PC-3 (cell line): ENCODE data around the gene RANBP1. TPM values are rescaled to one million over a fixed set of nuclear protein-coding genes. Genes with fewer than 3 reads are reported as not detected.

Experiments used
- ATAC-seq: fragments of 200-7000 bp; cut with Tn5 transposase; 2 replicates; pipeline ENCODE4 v1.9.1; 2020; ENCODE audit warnings: mild to moderate bottlenecking, moderate library complexity
- BruUV-seq: library from RNA; stranded (reverse); fragments of 400-500 nt; replicated peaks from 2 replicates; lab custom pipeline; 2021; lab: Mats Ljungman, UMichigan
- CTCF ChIA-PET: fragments of 300-600 bp; sonication (Branson Sonifier 250); formaldehyde crosslinking; loops from one replicate; lab custom pipeline; 2022; ENCODE audit warnings: antibody characterized with exemption; lab: Charles Lee
- POLR2A ChIA-PET: fragments of 300-600 bp; sonication (Branson Sonifier 250); formaldehyde crosslinking; loops from one replicate; lab custom pipeline; 2022; ENCODE audit warnings: antibody characterized with exemption; ENCODE audit not compliant: unreplicated experiment; lab: Charles Lee
- DNase-seq: peaks from one replicate; pipeline ENCODE4 v3.0.0-alpha.2; 2015
- H2AFZ ChIP-seq: fragments of 300-600 bp; sonication (generic); 2 replicates; pipeline ENCODE4 v1.6.0; 2016; ENCODE audit warnings: antibody characterized with exemption, low read length
- H3F3A ChIP-seq: fragments of 300-600 bp; sonication (generic); one replicate; pipeline ENCODE4 v1.6.0; 2017; ENCODE audit warnings: antibody characterized with exemption, low read length, control low read depth, mild to moderate bottlenecking; ENCODE audit not compliant: unreplicated experiment
- H3K27ac ChIP-seq: fragments of 300-600 bp; sonication (generic); 2 replicates; pipeline ENCODE4 v1.5.1; 2016; ENCODE audit warnings: mild to moderate bottlenecking, low read length
- H3K27me3 ChIP-seq: fragments of 300-600 bp; sonication (generic); 2 replicates; pipeline ENCODE4 v1.6.1; 2016; ENCODE audit warnings: low read length, mixed read lengths
- H3K36me3 ChIP-seq: fragments of 300-600 bp; sonication (generic); 2 replicates; pipeline ENCODE4 v1.6.1; 2016; ENCODE audit warnings: low read depth, mixed run types, low read length, mixed read lengths
- H3K4me1 ChIP-seq: fragments of 300-600 bp; sonication (generic); 2 replicates; pipeline ENCODE4 v1.5.1; 2016; ENCODE audit warnings: low read length; ENCODE audit not compliant: insufficient read depth
- H3K4me2 ChIP-seq: fragments of 300-600 bp; sonication (generic); 2 replicates; pipeline ENCODE4 v1.6.0; 2016; ENCODE audit warnings: low read length
- H3K4me3 ChIP-seq: fragments of 300-600 bp; sonication (generic); 2 replicates; pipeline ENCODE4 v1.5.1; 2016; ENCODE audit warnings: mild to moderate bottlenecking, low read length, mixed read lengths
- H3K79me2 ChIP-seq: fragments of 300-600 bp; sonication (generic); 2 replicates; pipeline ENCODE4 v1.6.1; 2017; ENCODE audit warnings: low read length, mixed read lengths
- H3K9ac ChIP-seq: fragments of 300-600 bp; sonication (generic); 2 replicates; pipeline ENCODE4 v1.6.0; 2016; ENCODE audit warnings: mild to moderate bottlenecking, low read length
- H3K9me2 ChIP-seq: fragments of 300-600 bp; sonication (generic); replicated peaks from 2 replicates; pipeline ENCODE4 v1.6.1; 2016; ENCODE audit warnings: mixed run types, low read length, mixed read lengths
- H3K9me3 ChIP-seq: fragments of 300-600 bp; sonication (generic); 2 replicates; pipeline ENCODE4 v1.6.1; 2016; ENCODE audit warnings: low read length, mixed read lengths
- H4K20me1 ChIP-seq: fragments of 300-600 bp; sonication (generic); 2 replicates; pipeline ENCODE4 v1.6.1; 2016; ENCODE audit warnings: low read length, mixed read lengths
- EZH2 ChIP-seq: fragments of 300-600 bp; sonication (generic); IDR thresholded peaks from one replicate; pipeline ENCODE4 v1.6.1; 2017; ENCODE audit warnings: antibody characterized with exemption, mild to moderate bottlenecking, low read length; ENCODE audit not compliant: unreplicated experiment
- EZH2phosphoT487 ChIP-seq: fragments of 300-600 bp; sonication (generic); IDR thresholded peaks from 2 replicates; pipeline ENCODE4 v1.6.1; 2018; ENCODE audit warnings: mild to moderate bottlenecking, antibody characterized with exemption, low read length, borderline replicate concordance
- intact Hi-C: fragments of 100-400 bp; cut with micrococcal nuclease; formaldehyde crosslinking; loops from 2 replicates; pipeline ENCODE4 v1.9.0; 2023
- total RNA-seq: library from RNA; depleted of rRNA; stranded (reverse); fragments of >200 nt; gene quantifications from 2 replicates; pipeline ENCODE4 v1.2.3, GENCODE V29; 2014
- TF ChIP-seq, protein P1 (sequence below): fragments of 300-600 bp; sonication (generic); conservative IDR thresholded peaks from 2 replicates; pipeline ENCODE4 v1.5.1; 2017; ENCODE audit warnings: antibody characterized with exemption, low read depth, mild to moderate bottlenecking, low read length

RANBP1 gene
- total RNA-seq, 1 experiment from 2014 or later: 356 TPM

DNA sequence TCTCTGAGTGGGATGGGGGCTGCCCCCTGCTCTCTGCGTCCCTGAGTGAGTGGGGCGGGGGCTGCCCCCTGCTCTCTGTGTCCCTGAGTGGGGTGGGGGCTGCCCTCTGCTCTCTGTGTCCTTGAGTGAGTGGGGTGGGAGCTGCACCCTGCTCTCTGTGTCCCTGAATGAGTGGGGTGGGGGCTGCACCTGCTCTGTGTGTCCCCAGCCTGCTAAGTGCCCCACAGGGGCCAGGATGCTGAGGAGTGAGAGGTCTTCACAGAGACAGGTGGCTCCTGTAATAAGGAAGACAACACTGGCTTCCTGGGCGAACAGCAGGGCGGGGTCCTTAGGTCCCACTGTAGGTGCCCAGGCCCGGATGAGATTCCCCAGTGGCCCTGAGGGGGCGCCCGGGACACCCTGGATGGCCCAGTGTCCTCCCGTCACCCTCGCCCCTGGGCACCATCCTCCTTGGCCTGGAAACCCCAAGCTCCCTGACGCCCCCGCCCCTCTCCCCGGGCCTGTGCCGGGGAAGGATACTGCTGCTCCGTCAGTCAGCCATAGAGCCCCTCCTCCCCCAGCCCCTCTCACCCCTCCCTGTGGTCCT is 38.8 kb downstream of the RANBP1 start:
- Histone ChIP-seq H3K9me3 (no peaks in the 10 kb centered on the region), H3K79me2 (no peaks in the 10 kb centered on the region), H4K20me1 (no peaks in the 10 kb centered on the region), H3K27ac (no peak overlapping the region), H3K4me2 (no peak overlapping the region), H3K9ac (no peak overlapping the region), H3K4me1 (no peaks in the 10 kb centered on the region), H3K36me3 (no peaks in the 10 kb centered on the region; the same call in 1 of the 2 replicates), H3K4me3 (no peak overlapping the region), H3K27me3 (no peaks in the 10 kb centered on the region), H3F3A (no peaks in the 10 kb centered on the region), H3K9me2 (no peaks in the 10 kb centered on the region), H2AFZ (no peak overlapping the region)
- DNase-seq: no peak
- intact Hi-C loops: no loop called here
- BruUV-seq: no TSS peak
- ATAC-seq: no peak
- CTCF ChIA-PET: no interaction called here
- TF ChIP-seq, protein P1, sequence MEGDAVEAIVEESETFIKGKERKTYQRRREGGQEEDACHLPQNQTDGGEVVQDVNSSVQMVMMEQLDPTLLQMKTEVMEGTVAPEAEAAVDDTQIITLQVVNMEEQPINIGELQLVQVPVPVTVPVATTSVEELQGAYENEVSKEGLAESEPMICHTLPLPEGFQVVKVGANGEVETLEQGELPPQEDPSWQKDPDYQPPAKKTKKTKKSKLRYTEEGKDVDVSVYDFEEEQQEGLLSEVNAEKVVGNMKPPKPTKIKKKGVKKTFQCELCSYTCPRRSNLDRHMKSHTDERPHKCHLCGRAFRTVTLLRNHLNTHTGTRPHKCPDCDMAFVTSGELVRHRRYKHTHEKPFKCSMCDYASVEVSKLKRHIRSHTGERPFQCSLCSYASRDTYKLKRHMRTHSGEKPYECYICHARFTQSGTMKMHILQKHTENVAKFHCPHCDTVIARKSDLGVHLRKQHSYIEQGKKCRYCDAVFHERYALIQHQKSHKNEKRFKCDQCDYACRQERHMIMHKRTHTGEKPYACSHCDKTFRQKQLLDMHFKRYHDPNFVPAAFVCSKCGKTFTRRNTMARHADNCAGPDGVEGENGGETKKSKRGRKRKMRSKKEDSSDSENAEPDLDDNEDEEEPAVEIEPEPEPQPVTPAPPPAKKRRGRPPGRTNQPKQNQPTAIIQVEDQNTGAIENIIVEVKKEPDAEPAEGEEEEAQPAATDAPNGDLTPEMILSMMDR: no peak
- TF ChIP-seq EZH2phosphoT487 (no peak), EZH2 (no peak)
- POLR2A ChIA-PET: no interaction called here

DNA sequence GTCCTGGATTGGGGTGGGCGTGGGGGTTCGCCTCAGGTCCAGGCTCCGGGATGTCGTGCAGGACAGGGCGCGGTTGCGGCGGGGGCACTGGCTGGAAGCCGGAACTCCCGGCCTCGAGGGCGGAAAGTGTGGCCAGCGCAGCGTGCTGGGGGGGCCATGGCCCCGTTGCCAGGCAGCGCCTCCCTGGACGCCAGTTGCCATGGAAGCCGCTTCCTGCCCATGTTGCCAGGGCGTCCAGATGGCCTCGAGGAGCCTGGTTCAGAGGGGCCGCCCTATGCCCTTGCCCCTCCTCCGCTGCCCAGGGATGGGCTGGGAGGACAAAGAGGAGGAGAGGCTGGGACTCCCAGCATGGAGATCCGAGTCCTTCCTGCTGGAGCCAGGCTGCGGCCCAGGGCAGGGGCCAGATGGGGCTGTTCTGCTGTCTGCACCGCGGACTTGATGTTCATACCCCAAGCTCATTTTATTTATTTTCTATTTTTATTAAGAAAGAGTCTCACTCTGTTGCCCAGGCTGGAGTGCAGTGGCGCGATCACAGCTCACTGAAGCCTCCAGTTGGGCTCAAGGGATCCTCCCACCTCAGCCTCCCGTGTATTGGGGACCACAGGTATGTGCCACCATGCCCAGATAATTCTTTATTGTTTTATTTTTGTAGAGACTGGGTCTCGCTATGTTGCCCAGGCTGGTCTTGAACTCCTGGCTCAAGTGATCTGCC is 39.6 kb downstream of the RANBP1 start:
- H3K27me3 ChIP-seq: no peaks in the 10 kb centered on the region
- no peaks in the 10 kb centered on the region for H3F3A ChIP-seq
- H3K9me2 ChIP-seq: no peaks in the 10 kb centered on the region
- no peak overlapping the region for H3K4me3 ChIP-seq
- intact Hi-C loops: no loop called here
- no peak overlapping the region for H3K9ac ChIP-seq
- H3K27ac ChIP-seq: no peak overlapping the region
- ChIA-PET CTCF (no interaction called here), POLR2A (no interaction called here)
- H4K20me1 ChIP-seq: no peaks in the 10 kb centered on the region
- no peak overlapping the region for H2AFZ ChIP-seq
- no peaks in the 10 kb centered on the region for H3K79me2 ChIP-seq
- no TSS peak for BruUV-seq
- H3K4me2 ChIP-seq: no peak overlapping the region
- no peaks in the 10 kb centered on the region for H3K4me1 ChIP-seq
- TF ChIP-seq EZH2phosphoT487 (no peak), EZH2 (no peak)
- TF ChIP-seq, protein P1: no peak
- no peaks in the 10 kb centered on the region; the same call in 1 of the 2 replicates for H3K36me3 ChIP-seq
- DNase-seq (no peak), ATAC-seq (no peak)
- H3K9me3 ChIP-seq: no peaks in the 10 kb centered on the region

DNA sequence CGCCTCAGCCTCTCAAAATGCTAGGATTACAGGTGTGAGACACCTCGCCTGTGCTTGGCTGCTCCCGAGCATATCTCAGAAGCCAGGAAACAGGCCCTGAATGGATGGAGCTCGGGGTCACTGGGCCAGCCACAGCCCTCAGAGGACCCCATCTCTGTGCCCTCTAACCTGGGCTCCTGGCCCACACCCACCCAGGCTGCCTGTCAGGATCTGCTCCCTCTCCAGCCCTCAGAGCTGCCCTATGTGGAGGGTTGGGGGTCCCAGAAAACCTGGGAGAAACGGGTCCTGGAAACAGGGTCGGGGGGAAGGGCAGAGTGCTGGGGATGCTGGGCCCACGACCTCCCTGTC is 40.1 kb downstream of the RANBP1 start:
- Histone ChIP-seq H4K20me1 (no peaks in the 10 kb centered on the region), H3K36me3 (no peaks in the 10 kb centered on the region; the same call in 1 of the 2 replicates), H3K79me2 (no peaks in the 10 kb centered on the region), H3K4me3 (no peak overlapping the region), H3K4me2 (no peak overlapping the region), H2AFZ (no peak overlapping the region), H3K27ac (no peak overlapping the region), H3K9me3 (no peaks in the 10 kb centered on the region), H3K9ac (no peak overlapping the region), H3K27me3 (no peaks in the 10 kb centered on the region), H3K4me1 (no peaks in the 10 kb centered on the region), H3K9me2 (no peaks in the 10 kb centered on the region), H3F3A (no peaks in the 10 kb centered on the region)
- no peak for TF ChIP-seq EZH2phosphoT487
- BruUV-seq: no TSS peak
- ATAC-seq (no peak), DNase-seq (no peak)
- ChIA-PET CTCF (no interaction called here), POLR2A (no interaction called here)
- intact Hi-C loops: no loop called here
